Measurements from ENCODE around the gene TYW3. TPM values are rescaled to one million over a fixed set of nuclear protein-coding genes. Genes with fewer than 3 reads are reported as not detected.
"Not testable (repeated sequence)": the region's sequence is repeated elsewhere in the genome, so short reads cannot be mapped to it uniquely, and the experiment has no call there.

The TYW3 gene
- total and polyA plus RNA-seq, 2 donors: 25.5 to 34.2 TPM

- not testable (repeated sequence) for H3K9me3 ChIP-seq (ENCODE audit: control insufficient read depth in 2 of 2, insufficient read depth in 1 of 2, low read length in 1 of 2); H3K4me3 ChIP-seq (ENCODE audit: low read length in 2 of 2); H3K27me3 ChIP-seq (ENCODE audit: control insufficient read depth in 2 of 2, insufficient read depth in 1 of 2, low read length in 1 of 2); DNase-seq (ENCODE audit: low read depth in 6 of 9, low spot score in 9 of 9); H3K27ac ChIP-seq (ENCODE audit: low read depth in 1 of 2, low read length in 1 of 2); H3K4me1 ChIP-seq (ENCODE audit: control insufficient read depth in 2 of 2, insufficient read depth in 2 of 2, low read length in 2 of 2)
- 97% methylated on average over 13 of the region's 13 CpGs for WGBS
- H3K36me3 ChIP-seq (ENCODE audit: control insufficient read depth in 2 of 2, insufficient read depth in 2 of 2, low read length in 1 of 2): peaks cover 28 to 38% of the 10 kb centered on the region in 2 donors
Measured at GRCh38 chr1:74740307-74740980, 7.5 kb downstream of the TYW3 start.

- not testable (repeated sequence) for H3K4me3 ChIP-seq (ENCODE audit: low read length in 2 of 2); H3K4me1 ChIP-seq (ENCODE audit: control insufficient read depth in 2 of 2, insufficient read depth in 2 of 2, low read length in 2 of 2); H3K27me3 ChIP-seq (ENCODE audit: control insufficient read depth in 2 of 2, insufficient read depth in 1 of 2, low read length in 1 of 2); DNase-seq (ENCODE audit: low read depth in 6 of 9, low spot score in 9 of 9); H3K9me3 ChIP-seq (ENCODE audit: control insufficient read depth in 2 of 2, insufficient read depth in 1 of 2, low read length in 1 of 2); H3K27ac ChIP-seq (ENCODE audit: low read depth in 1 of 2, low read length in 1 of 2)
- H3K36me3 ChIP-seq (ENCODE audit: control insufficient read depth in 2 of 2, insufficient read depth in 2 of 2, low read length in 1 of 2): peaks cover 24 to 25% of the 10 kb centered on the region in 2 donors
- 97% methylated on average over 6 of the region's 6 CpGs for WGBS
Measured at GRCh38 chr1:74745247-74745646, 12.3 kb downstream of the TYW3 start.

- peaks cover 18 to 31% of the 10 kb centered on the region in 2 donors for H3K36me3 ChIP-seq (ENCODE audit: control insufficient read depth in 2 of 2, insufficient read depth in 2 of 2, low read length in 1 of 2)
- no peak overlapping the region for H3K27ac ChIP-seq (ENCODE audit: low read depth in 1 of 2, low read length in 1 of 2)
Measured at GRCh38 chr1:74748960-74749359, 16.0 kb downstream of the TYW3 start.

GRCh38 chr1:74753104-74753503 is 20.2 kb downstream of the TYW3 start:
- Histone ChIP-seq H3K4me1 (ENCODE audit: control insufficient read depth in 2 of 2, insufficient read depth in 2 of 2, low read length in 2 of 2) (no peaks in the 10 kb centered on the region), H3K4me3 (ENCODE audit: low read length in 2 of 2) (no peak overlapping the region), H3K36me3 (ENCODE audit: control insufficient read depth in 2 of 2, insufficient read depth in 2 of 2, low read length in 1 of 2) (peaks cover 17 to 45% of the 10 kb centered on the region in 2 donors), H3K27ac (ENCODE audit: low read depth in 1 of 2, low read length in 1 of 2) (no peak overlapping the region), H3K9me3 (ENCODE audit: control insufficient read depth in 2 of 2, insufficient read depth in 1 of 2, low read length in 1 of 2) (peaks cover 0 to 3% of the 10 kb centered on the region in 2 donors), H3K27me3 (ENCODE audit: control insufficient read depth in 2 of 2, insufficient read depth in 1 of 2, low read length in 1 of 2) (no peaks in the 10 kb centered on the region)
- 93% methylated on average over 2 of the region's 2 CpGs for WGBS
- no peak for DNase-seq (ENCODE audit: low read depth in 6 of 9, low spot score in 9 of 9)

More at GRCh38 chr1:74748960-74749359, 16.0 kb downstream of the TYW3 start:
- no peaks in the 10 kb centered on the region for H3K27me3 ChIP-seq (ENCODE audit: control insufficient read depth in 2 of 2, insufficient read depth in 1 of 2, low read length in 1 of 2)
- H3K4me3 ChIP-seq (ENCODE audit: low read length in 2 of 2): no peak overlapping the region
- H3K9me3 ChIP-seq (ENCODE audit: control insufficient read depth in 2 of 2, insufficient read depth in 1 of 2, low read length in 1 of 2): peaks cover 0 to 7% of the 10 kb centered on the region in 2 donors
- peak in 1 of 9 donors; percentile 13 for DNase-seq (ENCODE audit: low read depth in 6 of 9, low spot score in 9 of 9)
- WGBS: 94% methylated on average over 1 of the region's 1 CpG
- H3K4me1 ChIP-seq (ENCODE audit: control insufficient read depth in 2 of 2, insufficient read depth in 2 of 2, low read length in 2 of 2): no peaks in the 10 kb centered on the region

GRCh38 chr1:74755475-74755874 is 22.5 kb downstream of the TYW3 start:
- H3K27ac ChIP-seq (ENCODE audit: low read depth in 1 of 2, low read length in 1 of 2): no peak overlapping the region
- H3K27me3 ChIP-seq (ENCODE audit: control insufficient read depth in 2 of 2, insufficient read depth in 1 of 2, low read length in 1 of 2): no peaks in the 10 kb centered on the region
- H3K4me1 ChIP-seq (ENCODE audit: control insufficient read depth in 2 of 2, insufficient read depth in 2 of 2, low read length in 2 of 2): no peaks in the 10 kb centered on the region
- no peak overlapping the region for H3K4me3 ChIP-seq (ENCODE audit: low read length in 2 of 2)
- DNase-seq (ENCODE audit: low read depth in 6 of 9, low spot score in 9 of 9): no peak
- peaks cover 0 to 3% of the 10 kb centered on the region in 2 donors for H3K9me3 ChIP-seq (ENCODE audit: control insufficient read depth in 2 of 2, insufficient read depth in 1 of 2, low read length in 1 of 2)
- peaks cover 9 to 39% of the 10 kb centered on the region in 2 donors for H3K36me3 ChIP-seq (ENCODE audit: control insufficient read depth in 2 of 2, insufficient read depth in 2 of 2, low read length in 1 of 2)

GRCh38 chr1:74756650-74757049 is 23.7 kb downstream of the TYW3 start:
- H3K4me3 ChIP-seq (ENCODE audit: low read length in 2 of 2); H3K27me3 ChIP-seq (ENCODE audit: control insufficient read depth in 2 of 2, insufficient read depth in 1 of 2, low read length in 1 of 2); H3K4me1 ChIP-seq (ENCODE audit: control insufficient read depth in 2 of 2, insufficient read depth in 2 of 2, low read length in 2 of 2); H3K27ac ChIP-seq (ENCODE audit: low read depth in 1 of 2, low read length in 1 of 2); H3K9me3 ChIP-seq (ENCODE audit: control insufficient read depth in 2 of 2, insufficient read depth in 1 of 2, low read length in 1 of 2); DNase-seq (ENCODE audit: low read depth in 6 of 9, low spot score in 9 of 9): not testable (repeated sequence)
- peaks cover 9 to 39% of the 10 kb centered on the region in 2 donors for H3K36me3 ChIP-seq (ENCODE audit: control insufficient read depth in 2 of 2, insufficient read depth in 2 of 2, low read length in 1 of 2)
- 99% methylated on average over 2 of the region's 2 CpGs for WGBS

GRCh38 chr1:74763807-74764206 is 30.9 kb downstream of the TYW3 start:
- 94% methylated on average over 4 of the region's 4 CpGs for WGBS
- Histone ChIP-seq H3K4me1 (ENCODE audit: control insufficient read depth in 2 of 2, insufficient read depth in 2 of 2, low read length in 2 of 2) (no peaks in the 10 kb centered on the region), H3K36me3 (ENCODE audit: control insufficient read depth in 2 of 2, insufficient read depth in 2 of 2, low read length in 1 of 2) (peaks cover 0 to 9% of the 10 kb centered on the region in 2 donors), H3K9me3 (ENCODE audit: control insufficient read depth in 2 of 2, insufficient read depth in 1 of 2, low read length in 1 of 2) (no peaks in the 10 kb centered on the region), H3K4me3 (ENCODE audit: low read length in 2 of 2) (no peak overlapping the region), H3K27me3 (ENCODE audit: control insufficient read depth in 2 of 2, insufficient read depth in 1 of 2, low read length in 1 of 2) (no peaks in the 10 kb centered on the region), H3K27ac (ENCODE audit: low read depth in 1 of 2, low read length in 1 of 2) (no peak overlapping the region)
- no peak for DNase-seq (ENCODE audit: low read depth in 6 of 9, low spot score in 9 of 9)

- DNase-seq (ENCODE audit: low read depth in 6 of 9, low spot score in 9 of 9): no peak
- WGBS: 96% methylated on average over 2 of the region's 2 CpGs
- Histone ChIP-seq H3K36me3 (ENCODE audit: control insufficient read depth in 2 of 2, insufficient read depth in 2 of 2, low read length in 1 of 2) (peaks cover 0 to 4% of the 10 kb centered on the region in 2 donors), H3K4me3 (ENCODE audit: low read length in 2 of 2) (no peak overlapping the region), H3K27ac (ENCODE audit: low read depth in 1 of 2, low read length in 1 of 2) (no peak overlapping the region), H3K9me3 (ENCODE audit: control insufficient read depth in 2 of 2, insufficient read depth in 1 of 2, low read length in 1 of 2) (no peaks in the 10 kb centered on the region), H3K4me1 (ENCODE audit: control insufficient read depth in 2 of 2, insufficient read depth in 2 of 2, low read length in 2 of 2) (no peaks in the 10 kb centered on the region), H3K27me3 (ENCODE audit: control insufficient read depth in 2 of 2, insufficient read depth in 1 of 2, low read length in 1 of 2) (no peaks in the 10 kb centered on the region)
Measured at GRCh38 chr1:74766579-74766978, 33.6 kb downstream of the TYW3 start.

GRCh38 chr1:74767490-74767889 is 34.5 kb downstream of the TYW3 start:
- no peaks in the 10 kb centered on the region for H3K4me1 ChIP-seq (ENCODE audit: control insufficient read depth in 2 of 2, insufficient read depth in 2 of 2, low read length in 2 of 2)
- no peak overlapping the region for H3K4me3 ChIP-seq (ENCODE audit: low read length in 2 of 2)
- DNase-seq (ENCODE audit: low read depth in 6 of 9, low spot score in 9 of 9): no peak
- no peaks in the 10 kb centered on the region for H3K27me3 ChIP-seq (ENCODE audit: control insufficient read depth in 2 of 2, insufficient read depth in 1 of 2, low read length in 1 of 2)
- WGBS: 89% methylated on average over 3 of the region's 3 CpGs
- no peak overlapping the region for H3K27ac ChIP-seq (ENCODE audit: low read depth in 1 of 2, low read length in 1 of 2)
- H3K36me3 ChIP-seq (ENCODE audit: control insufficient read depth in 2 of 2, insufficient read depth in 2 of 2, low read length in 1 of 2): peaks cover 0 to 4% of the 10 kb centered on the region in 2 donors
- H3K9me3 ChIP-seq (ENCODE audit: control insufficient read depth in 2 of 2, insufficient read depth in 1 of 2, low read length in 1 of 2): no peaks in the 10 kb centered on the region

Data from thymus (tissue), 11 donors.